HepG2 (cell line): Measurements from ENCODE around the gene ATG13. TPM values are rescaled to one million over a fixed set of nuclear protein-coding genes. Genes with fewer than 3 reads are reported as not detected.
A peak's percentile ranks its signal among the peaks of the same experiment; 100 is the strongest.

ENCODE experiments used
- ARNT2 ChIP-seq: sonication (generic); formaldehyde crosslinking; IDR thresholded peaks from 2 replicates; pipeline ENCODE4 v1.8.0; 2022; ENCODE audit warnings: mild to moderate bottlenecking, low read depth, missing genetic modification reagents, moderate library complexity
- BRCA1 ChIP-seq: sonication (generic); formaldehyde crosslinking; IDR thresholded peaks from 2 replicates; pipeline ENCODE4 v1.4.0; 2020; ENCODE audit warnings: missing genetic modification reagents
- BRD4 ChIP-seq: sonication (generic); formaldehyde crosslinking; IDR thresholded peaks from 2 replicates; pipeline ENCODE4 v1.4.0; 2020; ENCODE audit warnings: missing genetic modification reagents
- FLYWCH1 ChIP-seq: sonication (generic); formaldehyde crosslinking; IDR thresholded peaks from 2 replicates; pipeline ENCODE4 v1.8.1; 2023; ENCODE audit warnings: mild to moderate bottlenecking, missing genetic modification reagents
- MZF1 ChIP-seq: sonication (generic); formaldehyde crosslinking; IDR thresholded peaks from 2 replicates; pipeline ENCODE4 v1.8.1; 2023; ENCODE audit warnings: mild to moderate bottlenecking, missing genetic modification reagents, borderline replicate concordance
- NFE2L1 ChIP-seq: sonication (generic); formaldehyde crosslinking; IDR thresholded peaks from 2 replicates; pipeline ENCODE4 v1.4.0; 2020; ENCODE audit warnings: missing genetic modification reagents, mild to moderate bottlenecking, borderline replicate concordance
- NR2F1 ChIP-seq, 2 experiments: fragments of 450-650 bp in 1 of 2; formaldehyde crosslinking in 1 of 2; IDR thresholded peaks; 2 replicates each; pipeline versions ENCODE4 v1.5.0 to v1.6.1; 2016 to 2020; ENCODE audit warnings: mild to moderate bottlenecking in 1 of 2, missing compliant biosample characterization in 1 of 2, missing genetic modification reagents in 1 of 2, moderate library complexity in 1 of 2
- SSRP1 ChIP-seq: IDR thresholded peaks from 2 replicates; pipeline ENCODE4 v1.6.1; 2016; ENCODE audit warnings: control low read depth
- TRIM24 ChIP-seq: sonication (generic); formaldehyde crosslinking; IDR thresholded peaks from 2 replicates; pipeline ENCODE4 v1.8.0; 2022; ENCODE audit warnings: mild to moderate bottlenecking, missing genetic modification reagents
- WIZ ChIP-seq: sonication (generic); formaldehyde crosslinking; IDR thresholded peaks from 2 replicates; pipeline ENCODE4 v1.5.1; 2020; ENCODE audit warnings: mild to moderate bottlenecking, missing genetic modification reagents
- ZFP62 ChIP-seq: sonication (generic); formaldehyde crosslinking; IDR thresholded peaks from 2 replicates; pipeline ENCODE4 v1.4.0; 2020; ENCODE audit warnings: missing genetic modification reagents
- ZNF44 ChIP-seq: sonication (generic); formaldehyde crosslinking; IDR thresholded peaks from 2 replicates; pipeline ENCODE4 v1.5.1; 2020; ENCODE audit warnings: mild to moderate bottlenecking, missing genetic modification reagents
- ZNF547 ChIP-seq: sonication (generic); formaldehyde crosslinking; IDR thresholded peaks from 2 replicates; pipeline ENCODE4 v1.5.1; 2020; ENCODE audit warnings: mild to moderate bottlenecking, missing genetic modification reagents
- ZNF660 ChIP-seq: sonication (generic); formaldehyde crosslinking; IDR thresholded peaks from 2 replicates; pipeline ENCODE4 v1.5.1; 2020; ENCODE audit warnings: mild to moderate bottlenecking, low read depth, missing genetic modification reagents, borderline replicate concordance
- polyA plus RNA-seq, 8 experiments: library from polyadenylated mRNA; depleted of rRNA in 3 of 8; stranded (reverse) in 7 of 8; unstranded in 1 of 8; fragments of >200 nt; fragmentation: Illumina TruSeq in 4 of 8; extraction: Trizol in 4 of 8; gene quantifications; 2 replicates each; pipeline versions ENCODE4 v1.2.1 to v1.2.3, GENCODE V29; 2011 to 2016; ENCODE audit warnings: low read depth in 4 of 8, missing spikeins in 1 of 8, mixed read lengths in 1 of 8; ENCODE audit not compliant: insufficient read depth in 1 of 8
- total RNA-seq, 5 experiments: library from RNA; depleted of rRNA; stranded (reverse); fragments of >200 nt; fragmentation: Illumina TruSeq; extraction: Trizol; gene quantifications; 2 replicates each; pipeline ENCODE4 v1.2.3, GENCODE V29; 2016; ENCODE audit warnings: low read depth in 1 of 5
- TF ChIP-seq, protein P1 (sequence below): sonication (generic); formaldehyde crosslinking; IDR thresholded peaks from 2 replicates; pipeline ENCODE4; 2020; ENCODE audit warnings: missing genetic modification reagents, mild to moderate bottlenecking, borderline replicate concordance
- TF ChIP-seq, protein P2 (sequence below): sonication (generic); formaldehyde crosslinking; IDR thresholded peaks from 2 replicates; pipeline ENCODE4 v1.9.0; 2021; ENCODE audit warnings: missing genetic modification reagents, mild to moderate bottlenecking, borderline replicate concordance
- TF ChIP-seq, protein P3 (sequence below): sonication (generic); formaldehyde crosslinking; IDR thresholded peaks from 2 replicates; pipeline ENCODE4 v1.8.1; 2023; ENCODE audit warnings: mild to moderate bottlenecking, inconsistent platforms, moderate library complexity, missing genetic modification reagents, borderline replicate concordance
- TF ChIP-seq, protein P4 (sequence below): sonication (generic); formaldehyde crosslinking; IDR thresholded peaks from 2 replicates; pipeline ENCODE4 v1.5.0; 2020; ENCODE audit warnings: mild to moderate bottlenecking, missing genetic modification reagents
- TF ChIP-seq, protein P5 (sequence below): sonication (generic); formaldehyde crosslinking; IDR thresholded peaks from 2 replicates; pipeline ENCODE4 v1.8.0; 2022; ENCODE audit warnings: missing genetic modification reagents, low read depth, mild to moderate bottlenecking, borderline replicate concordance

The ATG13 gene
- total and polyA plus RNA-seq, 2 of the 13 experiments (the other 11 are each of a cell fraction or from before 2014, with no cell fraction given), result 55.0 to 77.3 TPM

GRCh38 chr11:46700241-46701077 lies 83.1 kb downstream of the ATG13 start, which contains the start of the genes ARHGAP1 and ZNF408 (continued):
- TF ChIP-seq, protein P1, sequence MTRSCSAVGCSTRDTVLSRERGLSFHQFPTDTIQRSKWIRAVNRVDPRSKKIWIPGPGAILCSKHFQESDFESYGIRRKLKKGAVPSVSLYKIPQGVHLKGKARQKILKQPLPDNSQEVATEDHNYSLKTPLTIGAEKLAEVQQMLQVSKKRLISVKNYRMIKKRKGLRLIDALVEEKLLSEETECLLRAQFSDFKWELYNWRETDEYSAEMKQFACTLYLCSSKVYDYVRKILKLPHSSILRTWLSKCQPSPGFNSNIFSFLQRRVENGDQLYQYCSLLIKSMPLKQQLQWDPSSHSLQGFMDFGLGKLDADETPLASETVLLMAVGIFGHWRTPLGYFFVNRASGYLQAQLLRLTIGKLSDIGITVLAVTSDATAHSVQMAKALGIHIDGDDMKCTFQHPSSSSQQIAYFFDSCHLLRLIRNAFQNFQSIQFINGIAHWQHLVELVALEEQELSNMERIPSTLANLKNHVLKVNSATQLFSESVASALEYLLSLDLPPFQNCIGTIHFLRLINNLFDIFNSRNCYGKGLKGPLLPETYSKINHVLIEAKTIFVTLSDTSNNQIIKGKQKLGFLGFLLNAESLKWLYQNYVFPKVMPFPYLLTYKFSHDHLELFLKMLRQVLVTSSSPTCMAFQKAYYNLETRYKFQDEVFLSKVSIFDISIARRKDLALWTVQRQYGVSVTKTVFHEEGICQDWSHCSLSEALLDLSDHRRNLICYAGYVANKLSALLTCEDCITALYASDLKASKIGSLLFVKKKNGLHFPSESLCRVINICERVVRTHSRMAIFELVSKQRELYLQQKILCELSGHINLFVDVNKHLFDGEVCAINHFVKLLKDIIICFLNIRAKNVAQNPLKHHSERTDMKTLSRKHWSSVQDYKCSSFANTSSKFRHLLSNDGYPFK (CRISPR knock-in tag), result peak; percentile 93; the same call in 1 of the 2 replicates
- TF ChIP-seq ZNF547 (CRISPR knock-in tag) (peak; percentile 77), ARNT2 (CRISPR knock-in tag) (peak; percentile 85), TRIM24 (CRISPR knock-in tag) (no peak), NFE2L1 (CRISPR knock-in tag) (no peak), ZNF660 (CRISPR knock-in tag) (no peak), FLYWCH1 (no peak), ZNF44 (CRISPR knock-in tag) (no peak), NR2F1 (CRISPR knock-in tag; IDR thresholded peaks at IDR 0.05) (peak in 1 of 2 experiments; percentile 60; a peak in 1 of 4 replicates), WIZ (CRISPR knock-in tag) (no peak), ZFP62 (CRISPR knock-in tag) (no peak), MZF1 (no peak), BRD4 (CRISPR knock-in tag) (no peak), BRCA1 (no peak), SSRP1 (CRISPR knock-in tag) (no peak)
- TF ChIP-seq, protein P2, sequence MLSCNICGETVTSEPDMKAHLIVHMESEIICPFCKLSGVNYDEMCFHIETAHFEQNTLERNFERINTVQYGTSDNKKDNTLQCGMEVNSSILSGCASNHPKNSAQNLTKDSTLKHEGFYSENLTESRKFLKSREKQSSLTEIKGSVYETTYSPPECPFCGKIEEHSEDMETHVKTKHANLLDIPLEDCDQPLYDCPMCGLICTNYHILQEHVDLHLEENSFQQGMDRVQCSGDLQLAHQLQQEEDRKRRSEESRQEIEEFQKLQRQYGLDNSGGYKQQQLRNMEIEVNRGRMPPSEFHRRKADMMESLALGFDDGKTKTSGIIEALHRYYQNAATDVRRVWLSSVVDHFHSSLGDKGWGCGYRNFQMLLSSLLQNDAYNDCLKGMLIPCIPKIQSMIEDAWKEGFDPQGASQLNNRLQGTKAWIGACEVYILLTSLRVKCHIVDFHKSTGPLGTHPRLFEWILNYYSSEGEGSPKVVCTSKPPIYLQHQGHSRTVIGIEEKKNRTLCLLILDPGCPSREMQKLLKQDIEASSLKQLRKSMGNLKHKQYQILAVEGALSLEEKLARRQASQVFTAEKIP (CRISPR knock-in tag), result no peak
- TF ChIP-seq, protein P3, sequence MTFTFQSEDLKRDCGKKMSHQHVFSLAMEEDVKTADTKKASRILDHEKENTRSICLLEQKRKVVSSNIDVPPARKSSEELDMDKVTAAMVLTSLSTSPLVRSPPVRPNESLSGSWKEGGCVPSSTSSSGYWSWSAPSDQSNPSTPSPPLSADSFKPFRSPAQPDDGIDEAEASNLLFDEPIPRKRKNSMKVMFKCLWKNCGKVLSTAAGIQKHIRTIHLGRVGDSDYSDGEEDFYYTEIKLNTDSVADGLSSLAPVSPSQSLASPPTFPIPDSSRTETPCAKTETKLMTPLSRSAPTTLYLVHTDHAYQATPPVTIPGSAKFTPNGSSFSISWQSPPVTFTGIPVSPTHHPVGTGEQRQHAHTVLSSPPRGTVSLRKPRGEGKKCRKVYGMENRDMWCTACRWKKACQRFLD (CRISPR knock-in tag), result peak; percentile 71; the same call in 1 of the 2 replicates
- TF ChIP-seq, protein P4, sequence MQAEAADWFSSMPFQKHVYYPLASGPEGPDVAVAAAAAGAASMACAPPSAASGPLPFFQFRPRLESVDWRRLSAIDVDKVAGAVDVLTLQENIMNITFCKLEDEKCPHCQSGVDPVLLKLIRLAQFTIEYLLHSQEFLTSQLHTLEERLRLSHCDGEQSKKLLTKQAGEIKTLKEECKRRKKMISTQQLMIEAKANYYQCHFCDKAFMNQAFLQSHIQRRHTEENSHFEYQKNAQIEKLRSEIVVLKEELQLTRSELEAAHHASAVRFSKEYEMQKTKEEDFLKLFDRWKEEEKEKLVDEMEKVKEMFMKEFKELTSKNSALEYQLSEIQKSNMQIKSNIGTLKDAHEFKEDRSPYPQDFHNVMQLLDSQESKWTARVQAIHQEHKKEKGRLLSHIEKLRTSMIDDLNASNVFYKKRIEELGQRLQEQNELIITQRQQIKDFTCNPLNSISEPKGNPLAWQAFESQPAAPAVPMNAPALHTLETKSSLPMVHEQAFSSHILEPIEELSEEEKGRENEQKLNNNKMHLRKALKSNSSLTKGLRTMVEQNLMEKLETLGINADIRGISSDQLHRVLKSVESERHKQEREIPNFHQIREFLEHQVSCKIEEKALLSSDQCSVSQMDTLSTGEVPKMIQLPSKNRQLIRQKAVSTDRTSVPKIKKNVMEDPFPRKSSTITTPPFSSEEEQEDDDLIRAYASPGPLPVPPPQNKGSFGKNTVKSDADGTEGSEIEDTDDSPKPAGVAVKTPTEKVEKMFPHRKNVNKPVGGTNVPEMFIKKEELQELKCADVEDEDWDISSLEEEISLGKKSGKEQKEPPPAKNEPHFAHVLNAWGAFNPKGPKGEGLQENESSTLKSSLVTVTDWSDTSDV (CRISPR knock-in tag), result peak; percentile 6; the same call in 1 of the 2 replicates
- TF ChIP-seq, protein P5, sequence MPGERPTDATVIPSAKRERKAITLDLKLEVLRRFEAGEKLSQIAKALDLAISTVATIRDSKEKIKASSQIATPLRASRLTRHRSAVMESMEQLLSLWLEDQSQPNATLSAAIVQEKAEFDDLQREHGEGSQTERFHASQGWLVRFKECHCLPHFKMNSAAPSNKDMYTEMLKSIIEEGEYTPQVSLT, result peak; percentile 35; the same call in 1 of the 2 replicates
